DMS153 treated with DMSO at 0.1 percent for 48 hours (cell line): Measurements from ENCODE around the gene EOLA2.
"Not testable (repeated sequence)": the region's sequence is repeated elsewhere in the genome, so short reads cannot be mapped to it uniquely, and the experiment has no call there.

ENCODE experiments used
- DNase-seq: peaks from one replicate; lab custom pipeline; 2025; ENCODE audit not compliant: unreplicated experiment; lab: John Stamatoyannopoulos, UW

EOLA2 gene

DNA sequence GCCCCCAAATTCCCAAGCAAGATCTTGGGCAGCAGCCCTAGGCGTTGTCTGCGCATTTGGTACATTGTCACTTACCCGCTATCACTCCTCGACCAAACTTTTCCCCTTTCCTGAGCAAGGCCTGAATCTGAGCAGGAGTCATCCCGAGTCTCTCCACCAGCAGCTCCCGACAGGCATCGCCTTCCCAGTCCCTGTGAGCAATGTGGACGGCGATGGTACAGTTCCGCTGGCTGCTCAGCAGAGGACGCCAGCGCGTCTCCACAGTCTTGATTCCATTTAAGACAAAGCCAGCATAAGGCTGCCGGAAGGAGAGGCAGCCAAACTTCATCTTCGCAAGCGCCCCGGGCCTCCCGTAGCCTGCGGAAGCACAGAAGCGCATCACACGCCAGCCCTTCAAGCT is 4.7 kb downstream of the EOLA2 start:
- not testable (repeated sequence) for DNase-seq

DNA sequence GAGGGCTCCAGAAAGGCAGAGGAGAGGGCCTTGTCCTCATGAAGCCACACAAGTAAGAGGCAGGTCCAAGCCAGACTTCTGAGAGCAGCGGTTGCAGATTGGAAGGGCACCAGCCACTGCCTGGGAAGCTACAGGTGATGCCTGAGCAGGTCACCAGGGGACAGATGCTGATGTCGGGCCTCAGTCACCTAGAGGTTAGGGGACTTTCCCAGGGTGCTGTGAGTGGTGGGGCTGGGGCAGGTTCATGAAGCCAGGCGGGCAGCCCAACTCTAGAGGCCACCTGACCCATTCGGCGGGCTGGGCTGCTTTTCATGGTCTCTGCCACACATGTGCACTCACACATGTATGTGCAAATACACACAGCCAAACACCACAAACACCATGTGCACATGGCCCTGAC is 5.3 kb downstream of the EOLA2 start:
- not testable (repeated sequence) for DNase-seq

DNA sequence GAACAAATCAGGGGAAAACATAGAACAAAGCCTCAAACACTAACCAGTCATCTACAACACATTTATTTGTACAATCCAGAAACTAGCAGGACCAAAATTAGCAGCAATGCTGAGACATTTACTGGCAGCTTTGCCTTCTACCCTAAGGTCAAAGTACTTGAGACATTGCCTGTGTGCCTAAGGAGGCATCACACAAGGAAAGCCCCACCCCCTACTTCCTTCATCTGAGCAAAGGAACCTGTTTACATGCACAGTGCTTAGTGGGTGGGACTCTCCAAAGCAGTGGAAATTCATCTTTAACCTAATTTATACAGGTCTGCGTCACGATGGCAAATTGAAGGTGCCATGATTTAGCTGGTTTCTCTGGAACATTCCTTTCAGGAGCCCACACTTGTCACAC is 6.1 kb downstream of the EOLA2 start:
- DNase-seq = not testable (repeated sequence)

DNA sequence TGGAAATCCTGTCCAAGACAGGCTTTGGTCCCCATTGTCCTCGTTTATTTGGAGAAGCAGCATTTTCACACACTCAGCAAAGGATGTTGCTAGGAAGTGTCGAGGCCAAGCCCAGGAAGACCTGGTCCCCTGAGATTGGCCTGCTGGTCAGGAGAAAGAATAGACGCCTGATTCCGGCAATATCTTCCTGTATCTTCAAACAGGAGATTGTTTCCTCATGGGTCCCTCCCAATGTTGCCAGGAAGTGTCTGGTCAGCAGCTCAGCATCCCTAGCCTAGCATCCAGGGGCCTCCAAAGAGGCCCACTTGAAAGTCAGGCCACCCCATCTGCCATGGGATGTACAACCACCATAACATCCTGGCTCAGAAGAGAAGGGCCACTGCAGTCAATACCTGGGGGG is 6.9 kb downstream of the EOLA2 start:
- DNase-seq = not testable (repeated sequence)

DNA sequence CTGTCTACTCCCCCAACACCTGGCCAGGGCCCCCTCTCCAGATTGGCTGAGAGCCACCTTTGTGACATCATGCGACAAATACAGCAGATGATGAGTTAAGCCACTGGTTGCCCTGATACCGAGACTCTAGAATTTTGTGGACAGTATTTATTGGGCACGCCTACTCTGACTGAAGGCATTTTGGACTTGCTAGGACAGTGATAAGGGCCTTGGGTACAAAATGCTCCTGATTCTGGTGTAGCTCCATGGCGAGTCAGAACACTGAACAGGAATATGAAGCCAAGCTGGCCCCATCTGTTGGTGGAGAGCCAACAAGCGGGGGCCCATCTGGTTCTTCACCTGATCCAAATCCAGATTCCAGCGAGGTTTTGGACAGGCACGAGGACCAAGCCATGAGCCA is 8.9 kb downstream of the EOLA2 start, which contains the start of gene HSFX4:
Gene HSFX4 (plus strand): TSS at position 174 of the 400 bp plus-strand sequence. CDS start 72 bp downstream, at position 246.
- DNase-seq = not testable (repeated sequence)

DNA sequence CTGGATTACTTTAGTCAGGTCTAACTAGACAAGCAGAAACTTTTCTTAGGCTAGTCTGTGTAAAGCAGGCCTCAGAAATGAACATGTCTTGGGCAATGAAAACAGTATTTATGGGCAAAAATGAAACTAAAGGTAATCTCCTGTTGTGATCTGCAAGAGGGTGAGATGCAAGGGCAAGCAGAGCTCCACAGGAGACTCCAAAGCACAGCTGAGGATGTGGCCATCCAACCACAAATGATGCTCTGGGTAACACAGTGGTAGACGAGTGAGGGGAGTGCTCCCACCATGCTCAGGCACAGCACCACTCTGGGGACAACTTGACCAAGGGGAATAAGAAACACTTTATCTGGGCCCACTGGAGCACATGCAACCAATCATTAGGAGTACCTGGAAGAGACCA is 9.7 kb downstream of the EOLA2 start:
- DNase-seq = not testable (repeated sequence)

DNA sequence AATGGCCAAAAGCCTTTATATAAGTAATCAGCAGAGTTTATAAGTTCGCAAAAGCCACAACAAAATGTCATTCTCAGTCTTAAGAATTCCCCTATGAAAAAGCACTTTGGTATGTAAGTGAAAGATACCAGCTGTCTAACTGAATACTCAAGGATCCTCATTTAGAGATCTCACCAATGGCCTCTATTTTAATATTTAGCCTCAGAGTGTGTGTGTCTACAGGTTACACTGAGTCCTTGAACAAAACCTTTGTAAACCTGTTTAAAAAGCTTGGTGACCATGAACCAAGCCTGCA is 10.4 kb downstream of the EOLA2 start:
- DNase-seq = not testable (repeated sequence)

DNA sequence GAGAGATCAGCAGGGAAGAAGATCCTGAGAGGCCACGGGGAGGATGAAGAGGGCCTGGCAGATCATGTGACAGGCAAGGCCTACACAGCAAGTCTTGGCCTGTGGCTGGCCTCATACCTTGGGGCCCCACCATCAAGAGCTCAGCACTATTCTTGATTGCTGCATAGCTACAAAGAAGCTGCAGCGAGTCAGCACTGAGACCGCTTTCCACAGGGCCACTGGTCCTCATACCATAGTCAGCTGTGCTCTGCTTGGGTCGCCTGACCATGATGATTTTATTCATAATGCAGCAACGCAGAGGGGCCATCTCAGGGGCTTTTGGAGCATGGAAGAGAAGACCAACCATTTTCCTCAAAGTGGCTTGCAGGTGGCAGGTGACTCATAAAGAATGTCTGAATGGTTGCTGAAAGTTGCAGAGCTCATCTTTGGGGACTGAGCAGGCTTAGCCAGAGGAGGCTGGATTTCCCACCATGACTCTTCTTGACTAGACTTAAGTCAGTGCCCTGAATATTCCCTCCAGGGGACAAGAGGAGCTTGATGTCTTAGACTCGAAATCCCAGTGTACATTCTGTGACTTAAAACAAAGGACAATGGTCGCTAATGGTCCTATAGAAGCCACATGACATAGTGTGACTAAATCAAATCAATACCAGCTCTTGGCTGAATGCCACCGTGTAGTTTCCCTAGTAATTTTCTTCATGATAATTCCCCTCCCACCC is 10.9 kb downstream of the EOLA2 start:
- DNase-seq = not testable (repeated sequence)

DNA sequence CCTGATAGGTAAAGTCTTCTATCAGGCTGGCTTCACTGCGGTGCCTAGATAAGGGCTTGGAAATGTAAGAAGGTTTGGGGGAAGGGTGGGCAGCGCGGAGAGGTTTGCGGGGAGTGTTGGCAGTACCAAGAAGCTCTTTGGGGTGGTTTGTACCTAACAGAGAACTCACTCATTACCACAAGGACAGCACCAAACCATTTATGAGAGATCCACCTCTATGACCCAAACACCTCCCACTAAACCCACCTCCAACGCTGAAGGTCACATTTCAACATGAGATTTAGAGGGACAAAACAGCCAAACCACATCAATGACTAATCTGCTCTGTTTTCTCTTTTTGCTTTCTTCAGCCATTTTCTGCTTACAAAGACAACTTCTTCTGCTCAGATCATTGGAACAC is 13.9 kb downstream of the EOLA2 start:
- not testable (repeated sequence) for DNase-seq

DNA sequence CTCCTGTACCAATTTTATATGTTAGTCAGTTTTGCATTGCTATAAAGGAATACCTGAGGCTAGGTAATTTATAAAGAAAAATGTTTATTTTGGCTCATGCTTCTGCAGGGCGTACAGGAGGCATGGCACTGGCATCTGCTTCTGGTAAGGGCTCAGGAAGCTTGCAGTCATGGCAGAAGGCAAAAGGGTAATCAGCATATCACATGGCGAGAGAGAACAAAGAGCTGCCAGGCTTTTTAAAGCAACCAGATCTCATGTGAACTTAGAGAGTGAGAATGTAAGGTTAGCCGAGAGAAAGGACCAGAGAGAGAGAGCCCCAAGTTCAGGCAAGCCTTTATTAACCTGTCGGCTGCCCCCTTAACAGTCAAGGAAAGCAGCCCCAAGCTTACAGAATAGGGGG is 14.5 kb downstream of the EOLA2 start:
- not testable (repeated sequence) for DNase-seq

DNA sequence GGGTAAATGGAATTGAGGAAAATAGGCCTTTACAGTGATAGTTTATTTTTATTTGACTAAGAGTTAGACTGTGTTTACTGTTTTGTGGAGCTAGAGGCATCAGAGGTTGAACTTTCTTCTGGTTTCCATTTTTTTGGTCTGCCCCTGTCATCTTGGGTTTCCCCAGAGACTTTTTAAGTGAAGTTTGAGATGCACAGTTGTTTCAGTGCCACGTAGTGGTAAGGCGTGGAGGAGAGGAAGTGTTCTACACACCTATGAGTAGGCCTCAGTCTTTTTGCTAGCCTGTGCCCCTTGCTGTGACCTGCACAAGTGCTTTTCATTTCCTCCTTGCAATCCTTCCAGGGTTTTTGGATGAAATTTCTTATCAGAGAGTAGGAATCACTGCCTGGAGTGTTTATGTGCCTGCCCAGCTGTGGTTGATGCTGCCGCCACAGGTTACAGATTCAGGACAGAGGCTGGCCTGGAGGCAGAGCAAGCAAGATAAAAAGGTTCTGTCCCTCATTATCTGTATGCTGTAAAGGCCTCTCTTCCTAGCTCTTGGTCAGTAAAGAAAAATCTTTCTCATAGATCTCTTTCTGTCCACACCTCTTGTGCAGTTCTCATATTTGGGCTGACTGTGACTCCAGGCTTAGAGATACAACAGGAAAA is 21.4 kb downstream of the EOLA2 start:
- no peak for DNase-seq

DNA sequence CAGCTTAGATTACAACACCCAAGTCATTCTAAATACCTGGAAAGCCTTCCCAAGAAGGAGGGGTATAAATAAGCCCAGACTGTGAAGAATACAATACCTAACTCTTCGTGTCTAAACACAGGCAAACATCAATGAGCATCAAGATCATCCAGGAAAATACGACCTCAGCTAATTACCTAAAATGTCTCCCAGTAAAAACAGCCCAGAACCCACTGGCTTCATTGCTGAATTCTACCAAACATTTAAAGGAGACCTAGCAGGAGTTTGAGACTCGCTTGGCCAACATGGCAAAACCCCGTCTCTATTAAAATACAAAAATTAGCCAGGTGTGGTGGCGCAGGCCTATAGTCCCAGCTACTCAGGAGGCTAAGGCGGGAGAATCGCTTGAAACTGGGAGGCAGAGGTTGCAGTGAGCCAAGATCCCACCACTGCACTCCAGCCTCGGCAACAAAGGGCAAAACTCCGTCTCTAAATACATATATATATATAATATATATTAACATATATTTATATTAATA is 28.1 kb downstream of the EOLA2 start:
- DNase-seq = no peak

DNA sequence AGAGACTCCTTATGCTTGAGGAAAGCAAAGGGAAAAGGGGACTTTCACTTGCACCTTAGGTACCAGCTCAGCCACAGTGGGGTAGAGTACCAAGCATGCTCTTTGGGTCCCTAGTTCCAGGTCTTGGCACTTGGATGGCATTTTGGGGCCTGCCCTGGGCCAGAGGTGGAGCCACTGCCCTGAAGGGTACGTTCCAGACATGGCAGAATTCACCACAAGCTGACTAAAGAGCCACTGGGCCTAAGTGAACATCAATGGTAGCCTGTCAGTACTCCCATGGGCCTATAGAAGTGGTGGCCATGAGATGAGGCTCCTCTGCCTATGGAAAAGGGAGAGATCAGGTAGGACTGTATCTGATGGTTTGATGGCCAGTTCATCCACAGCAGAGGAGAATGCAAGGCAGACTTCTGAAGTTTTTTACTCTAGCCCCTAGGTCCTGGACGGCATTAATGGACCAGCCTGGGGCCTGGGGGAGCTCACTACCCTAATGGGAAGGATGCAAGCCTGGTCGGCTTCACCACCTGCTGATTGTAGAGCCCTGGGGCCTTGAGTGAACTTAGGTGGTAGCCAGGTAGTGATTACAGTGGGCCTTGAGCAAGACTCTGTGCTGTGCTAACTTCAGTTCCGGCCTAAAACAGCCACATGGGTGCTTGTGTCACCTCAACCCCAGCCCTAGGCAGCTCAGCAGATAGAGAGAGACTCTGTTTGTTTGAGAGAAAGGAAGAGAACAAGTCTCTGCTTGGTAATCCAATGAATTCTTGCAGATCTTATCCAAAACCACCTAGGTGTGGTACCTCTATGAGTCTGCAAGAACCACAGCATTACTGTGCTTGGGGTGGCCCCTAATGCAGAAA is 28.7 kb downstream of the EOLA2 start:
- DNase-seq = no peak

DNA sequence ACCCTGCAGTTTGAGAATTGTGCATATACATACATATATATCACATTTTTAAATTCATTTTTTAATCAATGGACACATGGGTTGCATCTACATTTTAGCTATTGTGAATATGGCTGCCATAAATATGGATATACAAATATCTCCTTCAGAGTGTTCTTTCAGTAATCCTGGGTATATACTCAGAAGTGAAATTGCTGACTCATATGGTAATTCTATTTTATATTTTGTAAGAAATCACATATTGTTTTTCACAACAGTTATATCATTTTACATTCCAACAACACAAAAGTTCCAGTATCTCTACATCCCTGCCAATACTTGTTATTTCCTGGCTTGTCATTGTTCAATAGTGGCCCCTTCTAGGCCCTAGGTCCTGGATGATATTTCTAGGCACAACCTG is 29.6 kb downstream of the EOLA2 start:
- no peak for DNase-seq

DNA sequence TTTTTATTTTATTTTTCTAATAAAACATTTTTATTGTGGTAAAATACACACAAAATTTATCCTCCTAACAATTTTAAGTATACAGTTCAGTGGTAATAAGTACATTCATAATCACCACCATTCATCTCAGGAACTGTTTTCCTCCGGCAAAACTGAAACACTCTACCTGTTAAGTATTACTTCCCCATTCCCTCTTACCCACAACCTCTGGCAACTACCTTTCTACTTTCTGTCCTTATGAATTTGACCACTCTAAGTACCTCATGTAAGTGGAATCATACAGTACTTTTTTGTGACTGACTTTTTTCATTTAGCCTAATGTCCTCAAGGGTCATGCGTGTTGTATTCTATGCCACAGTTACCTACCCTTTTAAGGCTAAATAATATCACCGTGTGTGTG is 30.0 kb downstream of the EOLA2 start:
- no peak for DNase-seq

DNA sequence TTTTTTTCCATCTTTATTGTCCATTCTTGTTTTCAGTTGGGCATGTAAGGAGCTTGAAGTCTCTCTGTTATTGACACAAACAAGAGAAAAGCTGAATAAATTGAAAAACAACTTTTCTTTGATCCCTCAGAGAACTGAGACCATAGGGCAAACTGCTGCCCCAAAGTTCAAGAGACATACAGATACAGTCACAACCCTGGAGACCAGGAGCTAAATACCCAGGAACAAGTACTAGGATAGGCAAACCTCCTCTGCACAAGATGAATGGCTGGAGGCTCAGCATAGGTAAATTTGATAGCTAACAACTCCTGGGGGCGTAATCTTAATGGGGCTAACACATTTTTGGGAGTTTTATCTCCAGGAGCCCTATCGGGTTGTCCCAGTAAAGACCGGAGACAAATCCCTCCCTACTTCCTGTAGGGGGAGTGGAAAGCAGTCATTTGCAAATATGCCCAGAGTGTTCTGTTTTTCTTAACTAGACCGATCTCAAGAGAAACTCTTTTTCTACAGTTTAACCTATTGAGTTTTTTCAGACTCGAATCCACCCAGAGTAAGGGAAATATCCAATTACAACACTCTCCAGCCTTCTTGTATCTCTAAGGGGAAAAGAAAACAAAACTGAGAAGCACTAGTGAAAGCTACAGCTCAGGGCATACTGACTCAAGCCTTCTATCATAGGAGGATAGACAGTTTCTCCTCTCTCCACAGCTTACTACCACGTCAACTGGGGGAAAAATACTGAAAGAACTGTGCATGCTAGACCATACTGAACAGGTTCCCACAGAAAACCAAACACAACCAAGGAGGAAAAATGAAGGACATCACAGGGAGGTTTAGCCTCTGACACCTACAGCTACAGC is 34.2 kb downstream of the EOLA2 start:
- peak; percentile 13 for DNase-seq

DNA sequence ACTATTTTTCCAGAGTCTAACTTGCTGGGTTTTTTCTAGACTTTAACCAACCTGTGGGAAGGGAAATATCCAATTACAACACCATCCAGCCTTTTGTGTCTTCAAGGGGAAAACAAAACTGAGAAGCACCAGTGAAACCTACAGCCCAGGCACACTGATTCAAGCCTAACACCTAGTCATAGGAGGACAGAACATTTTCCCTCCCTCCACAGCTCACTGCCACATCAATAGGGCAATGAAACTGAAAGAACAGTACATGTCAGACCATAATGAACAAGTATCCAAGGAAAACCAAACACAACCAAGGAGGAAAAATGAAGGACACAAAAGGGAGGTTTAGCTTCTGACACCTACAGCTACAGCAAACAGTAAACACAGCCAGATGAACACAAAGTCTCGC is 39.7 kb downstream of the EOLA2 start:
- no peak for DNase-seq

DNA sequence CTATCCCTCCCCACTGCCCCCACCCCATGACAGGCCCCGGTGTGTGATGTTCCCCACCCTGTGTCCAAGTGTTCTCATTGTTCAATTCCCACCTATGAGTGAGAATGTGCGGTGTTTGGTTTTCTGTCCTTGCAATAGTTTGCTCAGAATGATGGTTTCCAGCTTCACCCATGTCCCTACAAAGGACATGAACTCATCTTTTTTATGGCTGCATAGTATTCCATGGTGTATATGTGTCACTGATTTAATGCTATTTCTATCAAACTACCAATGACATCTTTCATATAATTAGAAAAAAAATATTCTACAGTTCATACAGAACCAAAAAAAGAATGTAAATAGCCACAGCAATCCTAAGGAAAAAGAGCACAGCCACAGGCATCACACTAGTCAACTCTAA is 47.5 kb downstream of the EOLA2 start:
- DNase-seq = not testable (repeated sequence)
